OCI-LY7 (cell line): ENCODE data around the gene PRODH.

ENCODE experiments used
- CTCF ChIP-seq: fragments of 200-600 bp; sonication (generic); conservative IDR thresholded peaks from 2 replicates; pipeline ENCODE4 v1.5.1; 2014; ENCODE audit warnings: mild to moderate bottlenecking, antibody characterized with exemption, low read length, moderate library complexity, mixed read lengths
- EZH2phosphoT487 ChIP-seq: fragments of 200-600 bp; sonication (generic); IDR thresholded peaks from 2 replicates; pipeline ENCODE4 v1.6.1; 2018; ENCODE audit warnings: low read depth, borderline replicate concordance, mild to moderate bottlenecking, mixed run types, antibody characterized with exemption, low read length, moderate library complexity, mixed read lengths

GRCh38 chr22:18970176-18970947, 34.3 kb upstream of the PRODH start:
- TF ChIP-seq CTCF (no peak), EZH2phosphoT487 (no peak)
